GM21381 (cell line): ENCODE measurements around the gene NEK1.
"Not testable (repeated sequence)": the region's sequence is repeated elsewhere in the genome, so short reads cannot be mapped to it uniquely, and the experiment has no call there.

Experiments
- ATAC-seq: cut with Tn5 transposase; IDR thresholded peaks from one replicate; pipeline ENCODE4 v1.9.1; 2021; ENCODE audit warnings: mild to moderate bottlenecking, moderate library complexity; ENCODE audit not compliant: unreplicated experiment

Gene NEK1

DNA sequence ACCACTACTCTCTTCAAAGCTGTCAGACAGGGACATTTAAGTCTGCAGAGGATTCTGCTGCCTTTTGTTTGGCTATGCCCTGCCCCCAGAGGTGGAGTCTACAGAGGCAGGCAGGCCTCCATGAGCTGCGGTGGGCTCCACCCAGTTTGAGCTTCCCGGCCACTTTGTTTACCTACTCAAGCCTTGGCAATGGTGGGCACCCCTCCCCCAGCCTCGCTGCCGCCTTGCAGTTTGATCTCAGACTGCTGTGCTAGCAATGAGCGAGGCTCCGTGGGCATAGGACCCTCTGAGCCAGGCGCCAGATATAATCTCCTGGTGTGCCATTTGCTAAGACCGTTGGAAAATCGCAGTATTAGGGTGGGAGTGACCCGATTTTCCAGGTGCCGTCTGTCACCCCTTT is 112.5 kb downstream of the NEK1 start:
- ATAC-seq = not testable (repeated sequence)

DNA sequence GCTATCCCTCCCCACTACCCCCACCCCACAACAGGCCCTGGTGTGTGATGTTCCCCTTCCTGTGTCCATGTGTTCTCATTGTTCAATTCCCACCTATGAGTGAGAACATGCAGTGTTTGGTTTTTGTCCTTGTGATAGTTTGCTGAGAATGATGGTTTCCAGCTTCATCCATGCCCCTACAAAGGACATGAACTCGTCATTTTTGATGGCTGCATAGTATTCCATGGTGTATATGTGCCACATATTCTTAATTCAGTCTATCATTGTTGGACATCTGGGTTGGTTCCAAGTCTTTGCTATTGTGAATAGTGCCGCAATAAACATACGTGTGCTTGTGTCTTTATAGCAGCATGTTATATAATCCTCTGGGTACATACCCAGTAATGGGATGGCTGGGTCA is 118.1 kb downstream of the NEK1 start:
- ATAC-seq = not testable (repeated sequence)

DNA sequence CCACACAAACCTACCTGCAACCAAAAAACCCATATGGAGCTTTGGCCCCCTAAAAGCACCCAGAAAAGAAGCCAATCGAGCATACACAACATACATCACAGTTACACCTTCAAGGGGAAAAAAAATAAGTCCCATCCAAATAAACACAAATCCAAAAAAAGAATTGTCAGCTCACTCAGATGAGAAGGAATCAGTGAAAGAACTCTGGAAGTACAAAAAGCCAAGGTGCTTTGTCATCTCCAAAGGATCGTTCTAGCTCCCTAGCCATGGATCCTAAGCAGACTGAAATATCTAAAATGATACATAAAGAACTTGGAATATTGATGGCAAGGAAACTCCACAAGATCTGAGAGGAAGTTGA is 119.2 kb downstream of the NEK1 start:
- no peak for ATAC-seq

DNA sequence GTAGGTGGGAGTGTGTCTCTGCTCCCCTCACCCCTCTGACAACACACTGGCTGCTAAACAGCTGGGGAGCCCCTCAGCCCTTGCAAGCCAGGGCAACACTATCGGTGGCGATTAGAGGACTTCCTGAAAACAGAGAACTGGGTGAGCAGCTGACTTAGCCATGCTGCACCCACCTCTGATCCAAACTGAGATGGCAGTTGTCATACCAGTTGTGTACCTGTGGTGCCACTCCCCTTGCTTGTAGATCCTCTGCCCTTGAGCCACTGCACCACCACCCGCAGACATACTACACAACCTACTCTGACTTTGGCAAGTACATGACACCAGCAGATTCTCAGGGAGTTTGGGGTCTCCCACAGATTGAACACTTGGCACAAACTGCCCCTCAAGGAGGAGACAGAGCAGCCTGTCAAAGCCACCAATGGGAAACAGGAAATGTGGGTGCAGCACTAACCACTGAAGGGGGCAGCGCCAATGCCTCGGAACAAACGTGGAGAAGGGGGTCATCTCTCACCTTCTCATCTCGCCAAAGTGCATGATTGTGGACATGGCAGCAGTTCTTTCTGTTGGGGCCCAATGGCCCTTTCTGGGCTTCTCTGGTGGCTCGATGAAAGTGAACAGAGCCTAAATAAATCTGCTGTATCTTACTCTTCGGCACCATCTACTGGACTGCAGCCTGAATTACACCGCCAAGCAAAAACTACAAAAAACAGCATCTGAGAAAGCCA is 119.8 kb downstream of the NEK1 start:
- ATAC-seq = no peak

DNA sequence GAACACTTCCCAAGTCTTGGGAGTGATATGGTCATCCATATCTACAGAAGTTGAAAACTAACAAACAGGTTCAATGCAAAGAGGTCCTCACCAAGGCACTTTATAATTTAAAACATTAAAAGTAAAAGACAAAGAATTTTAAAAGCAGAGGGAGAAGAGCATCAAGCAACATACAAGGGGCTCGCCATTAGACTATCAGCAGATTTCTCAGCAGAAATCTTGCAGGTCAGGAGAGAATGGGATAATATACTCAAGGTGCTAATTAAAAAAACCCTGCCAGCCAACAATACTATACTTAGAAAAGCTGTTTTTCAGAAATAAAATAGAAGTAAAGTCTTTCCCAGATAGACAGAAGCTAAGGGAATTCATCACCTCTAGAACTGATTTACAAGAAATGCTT is 121.2 kb downstream of the NEK1 start:
- no peak for ATAC-seq

DNA sequence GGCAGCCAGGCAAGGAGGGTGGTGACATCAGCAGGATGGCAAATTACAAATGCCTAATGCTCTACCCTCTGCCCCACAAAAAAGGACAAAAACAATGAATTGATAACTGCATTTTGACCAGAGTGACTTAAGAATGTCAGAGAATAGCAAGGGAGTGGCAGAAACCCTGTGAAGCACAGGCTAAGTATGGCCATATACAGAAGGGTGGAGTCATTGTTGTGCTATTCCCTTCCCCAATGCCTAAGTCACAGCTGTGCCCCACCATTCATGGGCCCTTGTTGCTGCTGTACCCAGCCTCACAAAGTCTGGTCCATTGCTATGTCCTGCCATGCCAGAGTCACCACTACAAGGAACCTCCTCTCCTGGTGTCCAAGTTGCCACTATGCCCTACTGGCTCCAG is 123.1 kb downstream of the NEK1 start:
- ATAC-seq = no peak

DNA sequence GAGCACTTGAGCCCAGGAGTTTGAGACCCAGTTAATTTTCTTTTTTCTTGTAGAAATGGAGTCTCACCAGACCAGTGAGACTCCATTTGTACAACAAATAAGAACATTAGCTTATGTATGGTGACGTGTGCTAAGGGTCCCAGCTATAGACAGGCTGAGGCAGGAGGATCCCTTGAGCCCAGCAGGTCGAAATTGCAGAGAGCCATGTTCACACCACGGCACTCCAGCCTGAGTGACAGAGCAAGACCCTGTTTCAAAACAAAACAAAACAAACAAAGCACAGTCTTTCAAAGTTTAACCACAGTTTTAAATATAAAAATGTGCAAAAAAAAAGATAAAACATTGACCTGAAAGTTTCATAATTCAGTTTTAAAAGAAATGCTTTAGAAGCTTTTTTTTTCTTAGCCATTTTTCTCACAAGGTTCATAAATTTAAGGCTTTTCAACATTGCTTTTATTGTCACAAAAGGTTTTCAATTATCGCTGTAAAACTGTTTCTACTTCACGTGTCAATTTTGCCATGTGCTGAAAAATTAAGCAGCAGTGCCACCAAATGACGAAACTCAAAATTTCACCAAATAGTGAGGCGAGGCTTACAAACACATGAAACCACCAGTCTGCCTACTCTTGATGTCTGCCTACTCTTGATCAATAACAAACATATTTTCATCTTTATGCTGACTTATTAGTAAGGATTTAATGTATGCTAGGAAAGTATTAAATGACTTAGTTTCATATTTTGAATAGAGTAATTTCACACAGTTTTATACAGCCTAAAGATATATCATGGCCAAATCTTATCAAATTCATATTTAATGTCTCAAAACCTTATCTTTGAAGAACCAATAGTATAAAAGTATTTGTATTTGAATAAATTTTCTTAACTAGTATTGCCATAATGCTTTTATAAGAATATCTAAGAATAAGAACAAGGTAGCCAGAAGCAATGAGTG is 126.3 kb downstream of the NEK1 start:
- ATAC-seq = no peak

DNA sequence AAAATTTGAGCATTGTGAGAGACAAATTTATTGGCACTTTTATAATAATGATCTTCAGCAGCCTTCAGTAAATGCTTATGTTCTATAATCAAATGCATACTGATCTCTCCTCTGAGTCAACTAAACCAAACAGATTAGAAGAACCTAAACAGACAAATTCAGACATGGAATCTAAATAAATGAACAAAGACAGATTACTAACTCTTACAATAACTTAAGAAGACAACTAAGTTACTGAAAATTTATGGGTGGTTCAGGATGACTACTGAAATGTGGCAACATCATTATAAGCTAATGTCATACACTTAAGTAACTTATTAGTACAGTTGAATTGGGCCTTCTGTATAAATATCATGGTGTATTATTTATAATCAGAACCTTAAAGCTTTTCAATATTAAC is 127.3 kb downstream of the NEK1 start:
- no peak for ATAC-seq

DNA sequence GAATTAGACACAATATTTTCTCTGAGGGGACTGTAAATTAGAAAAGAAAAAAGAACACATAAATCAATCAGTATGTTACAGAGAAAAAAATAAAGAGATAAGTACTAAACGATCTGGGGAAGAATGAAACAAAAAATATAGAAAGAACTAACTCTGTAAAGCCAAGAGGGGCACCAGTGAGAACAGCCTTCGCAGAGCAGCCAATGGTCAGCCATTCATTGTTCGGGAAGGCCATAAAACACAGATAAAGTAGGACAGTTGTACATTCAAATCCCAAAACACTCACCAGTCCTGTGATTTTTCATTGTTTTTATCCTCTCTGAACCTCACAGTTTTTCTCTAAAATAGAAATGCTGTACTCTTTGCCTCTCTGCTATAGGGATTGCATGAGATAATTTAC is 127.9 kb downstream of the NEK1 start:
- ATAC-seq = no peak

DNA sequence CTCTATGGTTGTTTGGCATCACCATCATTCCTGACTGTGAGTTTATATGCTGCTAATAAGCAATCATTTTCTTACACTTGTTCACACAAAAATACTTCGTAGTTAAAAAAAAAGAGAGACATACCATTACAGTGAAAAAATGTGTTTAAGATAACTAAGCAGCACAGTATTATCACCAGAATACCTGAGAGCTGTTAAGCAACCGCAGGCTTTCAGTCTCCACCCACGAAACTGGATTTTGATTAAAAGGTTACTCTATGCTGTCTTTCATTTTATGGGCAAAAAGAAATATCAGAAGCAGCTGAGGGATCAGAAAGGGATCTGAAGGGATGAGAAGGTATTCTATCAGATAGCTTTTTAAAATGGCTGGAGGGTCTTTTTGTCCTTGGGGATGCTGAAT is 148.3 kb downstream of the NEK1 start:
- no peak for ATAC-seq

DNA sequence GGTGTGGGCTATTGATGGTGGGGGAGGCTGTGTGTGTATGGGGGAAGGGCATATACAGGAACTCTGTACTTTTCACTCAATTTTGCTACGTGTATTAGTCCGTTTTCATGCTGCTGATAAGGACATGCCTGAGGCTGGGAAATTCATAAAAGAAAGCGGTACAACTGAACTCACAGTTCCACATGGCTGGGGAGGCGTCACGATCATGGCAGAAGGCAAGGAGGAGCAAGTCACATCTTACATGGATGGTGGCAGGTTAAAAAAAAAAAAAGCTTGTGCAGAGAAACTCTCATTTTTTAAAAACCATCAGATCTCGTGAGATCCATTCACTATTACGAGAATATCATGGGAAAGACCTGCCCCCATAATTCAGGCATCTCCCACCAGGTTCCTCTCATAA is 152.3 kb downstream of the NEK1 start:
- no peak for ATAC-seq

DNA sequence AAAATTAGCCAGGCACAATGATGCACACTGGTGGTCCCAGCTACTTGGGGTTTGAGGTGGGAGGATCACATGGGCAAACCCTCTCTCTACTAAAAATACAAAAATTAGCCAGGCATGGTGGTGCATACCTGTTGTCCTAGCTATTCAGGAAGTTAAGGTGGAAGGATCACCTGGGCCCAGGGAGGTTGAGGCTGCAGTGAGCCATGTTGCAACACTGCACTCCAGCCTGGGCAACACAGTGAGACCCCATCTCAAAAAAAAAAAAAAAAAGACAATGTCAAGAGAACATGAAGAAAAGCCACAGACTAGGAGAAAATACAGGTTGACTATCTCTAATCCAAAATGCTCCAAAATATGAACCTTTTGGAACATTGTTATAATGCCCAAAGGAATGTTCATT is 153.8 kb downstream of the NEK1 start:
- ATAC-seq = no peak

DNA sequence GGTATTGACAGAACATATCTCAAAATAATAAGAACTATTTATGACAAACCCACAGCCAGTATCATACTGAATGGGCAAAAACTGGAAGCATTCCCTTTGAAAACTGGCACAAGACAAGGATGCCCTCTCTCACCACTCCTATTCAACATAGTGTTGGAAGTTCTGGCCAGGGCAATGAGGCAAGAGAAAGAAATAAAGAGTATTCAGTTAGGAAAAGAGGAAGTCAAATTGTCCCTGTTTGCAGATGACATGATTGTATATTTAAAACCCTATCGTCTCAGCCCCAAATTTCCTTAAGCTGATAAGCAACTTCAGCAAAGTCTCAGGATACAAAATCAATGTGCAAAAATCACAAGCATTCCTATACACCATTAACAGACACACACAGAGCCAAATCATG is 159.7 kb downstream of the NEK1 start:
- not testable (repeated sequence) for ATAC-seq

DNA sequence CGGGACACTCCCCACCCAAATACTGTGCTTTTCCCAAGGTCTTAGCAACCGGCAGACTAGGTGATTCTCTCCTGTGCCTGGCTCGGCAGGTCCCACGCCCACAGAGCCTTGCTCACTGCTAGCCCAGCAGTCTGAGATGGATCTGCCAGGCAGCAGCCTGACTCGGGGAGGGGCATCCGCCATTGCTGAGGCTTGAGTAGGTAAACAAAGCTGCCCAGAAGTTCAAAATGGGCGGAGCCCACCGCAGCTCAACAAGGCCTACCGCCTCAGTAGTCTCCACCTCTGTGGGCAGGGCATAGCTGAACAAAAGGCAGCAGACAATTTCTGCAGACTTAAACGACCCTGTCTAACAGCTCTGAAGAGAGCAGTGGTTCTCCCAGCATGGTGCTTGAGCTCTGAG is 163.4 kb downstream of the NEK1 start:
- ATAC-seq = not testable (repeated sequence)

DNA sequence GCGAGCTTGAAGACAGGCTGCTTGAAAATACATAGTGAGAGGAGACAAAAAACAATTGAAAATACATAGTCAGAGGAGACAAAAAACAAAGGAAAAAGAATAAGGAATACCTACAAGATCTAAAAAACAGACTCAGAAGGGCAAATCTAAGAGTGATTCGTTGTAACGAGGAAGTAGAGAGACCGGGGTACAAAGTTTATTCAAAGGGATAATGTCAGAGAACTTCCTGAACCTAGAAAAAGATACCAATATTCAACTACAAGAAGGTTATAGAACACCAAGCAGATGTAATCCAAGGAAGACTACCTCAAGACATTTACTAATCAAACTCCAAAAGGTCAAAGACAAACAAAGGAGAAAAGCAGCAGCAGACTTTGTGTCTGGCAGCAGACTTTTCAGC is 165.6 kb downstream of the NEK1 start:
- ATAC-seq = no peak

DNA sequence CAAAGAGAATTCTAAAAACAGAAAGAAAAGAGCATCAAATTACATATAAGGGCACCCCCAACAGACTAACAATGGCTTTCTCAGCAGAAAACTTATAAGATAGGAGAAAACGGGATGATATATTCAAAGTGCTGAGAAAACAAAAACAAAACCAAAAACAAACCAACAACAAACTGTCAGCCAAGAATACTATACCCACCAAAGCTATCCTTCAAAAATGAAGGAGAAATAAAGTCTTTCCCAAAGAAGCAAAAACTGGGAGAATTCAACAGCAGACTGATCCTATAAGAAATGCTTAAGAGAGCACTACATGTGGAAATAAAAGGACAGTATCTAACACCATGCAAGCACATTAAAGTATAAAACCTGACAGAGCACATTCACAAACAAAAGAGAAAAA is 168.6 kb downstream of the NEK1 start:
- ATAC-seq = no peak

DNA sequence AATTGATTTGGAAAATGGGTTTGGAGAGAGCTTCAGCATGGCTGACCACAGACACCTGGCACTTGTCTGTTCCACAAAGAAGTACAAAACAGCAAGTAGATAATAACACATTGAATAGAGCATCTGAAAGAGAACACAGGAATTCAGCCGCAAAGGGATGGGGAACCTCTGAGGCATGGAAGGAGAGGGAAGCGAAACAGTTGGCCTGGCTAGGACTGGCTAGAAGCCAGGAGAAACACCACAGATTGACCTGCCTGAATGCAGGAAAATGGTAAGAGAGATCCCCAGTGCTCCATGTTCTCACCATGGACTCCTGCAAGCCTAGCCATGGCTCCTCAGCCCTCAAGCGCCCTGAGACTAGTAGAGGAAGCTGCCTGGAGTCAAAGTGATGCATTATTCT is 171.9 kb downstream of the NEK1 start:
- no peak for ATAC-seq

DNA sequence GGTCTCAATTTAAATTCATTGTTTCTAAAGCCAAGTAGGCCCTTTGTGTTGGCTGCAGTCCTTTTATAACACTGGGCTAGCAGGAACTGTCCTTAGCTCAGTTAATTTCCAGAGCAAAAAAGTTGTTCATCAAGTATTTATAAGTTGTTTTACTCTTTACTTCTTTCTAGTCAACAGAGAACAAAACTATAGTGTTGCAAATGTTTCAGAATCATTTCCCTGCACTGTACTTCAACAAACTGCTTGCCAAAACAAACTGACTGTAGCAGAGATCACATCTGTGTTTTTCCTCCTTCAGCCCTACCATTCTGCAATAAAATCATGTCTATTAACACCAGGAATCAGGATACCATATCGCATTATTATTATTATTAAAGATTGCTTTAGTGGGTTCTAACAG is 173.1 kb downstream of the NEK1 start:
- no peak for ATAC-seq

DNA sequence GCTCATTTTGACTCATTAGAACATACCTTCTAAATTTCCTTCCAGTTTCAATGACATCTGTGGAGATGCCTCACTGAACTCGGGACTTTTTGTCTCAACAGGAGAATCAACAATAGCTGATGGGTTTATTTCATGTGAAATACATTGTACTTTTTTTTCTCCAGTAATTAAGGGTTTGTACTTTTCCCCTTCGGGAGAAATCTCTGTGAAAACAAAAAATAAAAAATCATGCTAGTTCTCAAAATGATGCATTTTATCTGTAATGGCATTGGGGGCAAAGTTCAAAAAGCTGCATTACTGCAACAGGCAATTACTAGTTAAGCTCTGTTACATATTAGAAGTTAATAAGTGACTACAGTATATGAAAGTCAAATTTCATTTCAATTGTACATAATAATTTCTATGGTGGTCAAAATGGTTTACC is 174.3 kb downstream of the NEK1 start:
- no peak for ATAC-seq

DNA sequence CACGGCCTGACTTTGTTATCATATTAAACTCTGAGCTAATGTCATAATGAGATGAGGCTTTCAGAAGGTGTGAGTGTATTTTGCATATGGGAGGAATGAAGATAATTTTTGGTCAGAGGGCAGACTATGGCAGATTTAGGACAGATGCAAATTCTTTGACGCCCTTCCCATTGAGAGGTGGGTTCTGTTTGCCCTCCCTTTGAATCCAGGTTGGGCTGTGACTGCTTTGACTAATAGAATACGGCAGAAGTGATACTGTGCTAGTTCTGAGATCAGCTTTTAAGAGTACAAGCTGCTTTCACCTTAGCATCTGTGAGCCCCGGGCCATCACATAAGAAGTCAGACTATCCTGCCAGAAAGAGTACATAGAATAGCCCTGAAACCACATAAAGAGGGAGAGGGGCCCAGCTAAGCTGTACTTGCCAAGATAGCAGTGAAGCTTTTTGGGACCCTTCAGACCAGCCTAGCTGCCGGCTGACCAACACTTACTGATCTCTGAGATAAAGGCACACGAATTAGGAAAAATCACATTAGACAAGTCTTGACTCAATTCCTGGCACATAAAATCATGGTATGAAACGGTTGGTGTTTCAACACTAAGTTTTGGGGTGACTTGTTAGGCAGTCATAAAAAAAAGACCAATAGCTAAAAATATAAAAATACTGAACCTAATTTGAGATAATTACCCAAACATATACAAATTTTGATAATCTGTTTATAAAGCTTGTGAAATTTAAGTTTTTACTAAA is 174.9 kb downstream of the NEK1 start:
- peak; percentile 90 for ATAC-seq

DNA sequence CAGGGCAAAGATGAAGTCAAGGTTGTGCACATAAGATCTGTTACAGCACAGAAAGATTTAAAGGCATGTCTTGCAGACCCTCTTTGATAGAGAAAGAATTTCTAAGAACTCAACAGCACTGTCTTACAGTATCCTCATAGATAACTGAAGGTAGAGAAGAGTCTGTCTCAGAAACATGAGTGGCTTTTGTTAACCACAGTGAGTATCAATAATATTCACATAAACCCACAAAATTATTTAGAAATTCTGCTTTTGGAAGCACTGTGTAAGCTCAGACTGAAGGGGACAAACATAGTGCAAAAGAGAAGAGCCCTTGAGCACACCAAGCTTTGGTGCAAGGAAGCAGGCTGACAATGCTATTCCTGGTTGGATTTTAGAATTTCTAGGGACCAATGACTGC is 175.6 kb downstream of the NEK1 start:
- ATAC-seq = no peak

DNA sequence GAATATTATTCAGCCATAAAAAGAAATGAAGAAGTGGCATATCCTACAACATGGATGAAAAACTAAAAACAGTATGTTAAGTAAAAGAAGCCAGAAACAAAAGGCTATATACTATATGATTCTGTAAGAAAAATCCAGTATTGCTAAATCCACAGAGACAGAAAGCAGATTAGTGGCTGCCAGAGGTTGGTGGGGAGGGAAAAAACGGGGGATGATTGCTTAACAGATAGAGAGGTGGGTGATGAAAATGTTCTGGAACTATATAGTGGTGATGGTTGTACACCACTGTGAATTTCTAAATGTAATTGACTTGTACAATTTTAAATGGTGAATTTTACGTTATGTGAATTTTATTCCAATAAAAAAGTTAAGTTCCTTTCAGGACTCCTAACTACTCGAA is 184.0 kb downstream of the NEK1 start:
- ATAC-seq = no peak
